Measurements from ENCODE around the gene ARAF.

GRCh38 chrX:47558436-47558835 lies 2.6 kb upstream of the ARAF start:
- no peak for TF ChIP-seq CTCF (IDR thresholded peaks at IDR 0.05; ENCODE audit: low read depth, low read length)
- no peak for TF ChIP-seq EZH2phosphoT487 (IDR thresholded peaks at IDR 0.05; ENCODE audit: low read depth)
